ENCODE data around the gene AEBP2.

AEBP2 gene

GRCh38 chr12:19440916-19441315 lies 1.6 kb downstream of the AEBP2 start:
- H3K27me3 ChIP-seq (ENCODE audit: insufficient read depth, low read depth): no peaks in the 10 kb centered on the region
- no peaks in the 10 kb centered on the region for H3K36me3 ChIP-seq (ENCODE audit: insufficient read depth)
- TF ChIP-seq CTCF (conservative IDR thresholded peaks at IDR 0.05; ENCODE audit: low read depth, low read length): no peak
- peak overlapping the region; percentile 89 for H3K9ac ChIP-seq
- no peak overlapping the region for H3K4me3 ChIP-seq (IDR thresholded peaks at IDR 0.05; ENCODE audit: insufficient read depth, low read depth, low read length)
- H3K27ac ChIP-seq: 0 out of 2 replicates have a peak overlapping the region, but pooled peaks have one; percentile 77
- H3K79me2 ChIP-seq (ENCODE audit: insufficient read depth, low read depth): peaks cover 55% of the 10 kb centered on the region
- H4K20me1 ChIP-seq (ENCODE audit: insufficient read depth): peaks cover 17% of the 10 kb centered on the region
- H2AFZ ChIP-seq (ENCODE audit: low read depth): peak overlapping the region; percentile 9
- peaks cover 14% of the 10 kb centered on the region for H3K4me1 ChIP-seq (ENCODE audit: low read depth, poor library complexity, severe bottlenecking)
- peak overlapping the region; percentile 87 for H3K4me2 ChIP-seq

- H2AFZ ChIP-seq (ENCODE audit: low read depth): no peak overlapping the region
- no peak overlapping the region for H3K4me2 ChIP-seq
- H3K79me2 ChIP-seq (ENCODE audit: insufficient read depth, low read depth): peaks cover 82% of the 10 kb centered on the region
- H3K27ac ChIP-seq: no peak overlapping the region
- no peaks in the 10 kb centered on the region for H3K27me3 ChIP-seq (ENCODE audit: insufficient read depth, low read depth)
- H3K4me3 ChIP-seq (IDR thresholded peaks at IDR 0.05; ENCODE audit: insufficient read depth, low read depth, low read length): no peak overlapping the region
- H3K36me3 ChIP-seq (ENCODE audit: insufficient read depth): no peaks in the 10 kb centered on the region
- TF ChIP-seq CTCF (conservative IDR thresholded peaks at IDR 0.05; ENCODE audit: low read depth, low read length): no peak
- peaks cover 14% of the 10 kb centered on the region for H3K4me1 ChIP-seq (ENCODE audit: low read depth, poor library complexity, severe bottlenecking)
- H4K20me1 ChIP-seq (ENCODE audit: insufficient read depth): peaks cover 22% of the 10 kb centered on the region
- no peak overlapping the region for H3K9ac ChIP-seq
Observed at GRCh38 chr12:19443585-19443984, 4.3 kb downstream of the AEBP2 start.

GRCh38 chr12:19444097-19444496 lies 4.8 kb downstream of the AEBP2 start:
- no peaks in the 10 kb centered on the region for H3K27me3 ChIP-seq (ENCODE audit: insufficient read depth, low read depth)
- TF ChIP-seq CTCF (conservative IDR thresholded peaks at IDR 0.05; ENCODE audit: low read depth, low read length): no peak
- H3K79me2 ChIP-seq (ENCODE audit: insufficient read depth, low read depth): peaks cover 87% of the 10 kb centered on the region
- H2AFZ ChIP-seq (ENCODE audit: low read depth): no peak overlapping the region
- no peaks in the 10 kb centered on the region for H3K36me3 ChIP-seq (ENCODE audit: insufficient read depth)
- H3K9ac ChIP-seq: no peak overlapping the region
- peaks cover 11% of the 10 kb centered on the region for H3K4me1 ChIP-seq (ENCODE audit: low read depth, poor library complexity, severe bottlenecking)
- no peak overlapping the region for H3K4me2 ChIP-seq
- peaks cover 22% of the 10 kb centered on the region for H4K20me1 ChIP-seq (ENCODE audit: insufficient read depth)
- H3K27ac ChIP-seq: no peak overlapping the region
- H3K4me3 ChIP-seq (IDR thresholded peaks at IDR 0.05; ENCODE audit: insufficient read depth, low read depth, low read length): no peak overlapping the region

- TF ChIP-seq CTCF (conservative IDR thresholded peaks at IDR 0.05; ENCODE audit: low read depth, low read length): no peak
- H3K27ac ChIP-seq: no peak overlapping the region
- no peak overlapping the region for H2AFZ ChIP-seq (ENCODE audit: low read depth)
- H4K20me1 ChIP-seq (ENCODE audit: insufficient read depth): peaks cover 11% of the 10 kb centered on the region
- no peaks in the 10 kb centered on the region for H3K36me3 ChIP-seq (ENCODE audit: insufficient read depth)
- H3K4me3 ChIP-seq (IDR thresholded peaks at IDR 0.05; ENCODE audit: insufficient read depth, low read depth, low read length): no peak overlapping the region
- H3K4me1 ChIP-seq (ENCODE audit: low read depth, poor library complexity, severe bottlenecking): peaks cover 1% of the 10 kb centered on the region
- H3K4me2 ChIP-seq: no peak overlapping the region
- no peak overlapping the region for H3K9ac ChIP-seq
- H3K27me3 ChIP-seq (ENCODE audit: insufficient read depth, low read depth): no peaks in the 10 kb centered on the region
- peaks cover 100% of the 10 kb centered on the region for H3K79me2 ChIP-seq (ENCODE audit: insufficient read depth, low read depth)
Observed at GRCh38 chr12:19447386-19447785, 8.1 kb downstream of the AEBP2 start.
